ENCODE results near the gene MED14.

The MED14 gene

GRCh38 chrX:40607381-40607780, 128.0 kb downstream of the MED14 start:
- Histone ChIP-seq H3K18ac (ENCODE audit: low read length) (no peak overlapping the region), H3K4me2 (ENCODE audit: low read length) (no peak overlapping the region), H2BK120ac (ENCODE audit: low read depth, low read length) (no peak overlapping the region), H3K9ac (ENCODE audit: low read length) (no peak overlapping the region), H3K79me2 (ENCODE audit: control insufficient read depth, insufficient read depth, low read length) (no peaks in the 10 kb centered on the region), H2BK5ac (ENCODE audit: low read length) (no peak overlapping the region), H3K79me1 (ENCODE audit: low read length) (no peaks in the 10 kb centered on the region), H3K4ac (ENCODE audit: low read depth, low read length) (no peak overlapping the region), H3K4me1 (ENCODE audit: control insufficient read depth, low read depth, low read length) (no peaks in the 10 kb centered on the region), H3K23ac (ENCODE audit: low read length) (no peak overlapping the region), H3K27me3 (ENCODE audit: insufficient read depth, low read length, poor library complexity) (no peaks in the 10 kb centered on the region), H3K56ac (ENCODE audit: low read length) (no peak overlapping the region), H2AK5ac (ENCODE audit: low read length) (no peak overlapping the region), H2BK15ac (replicated peaks; ENCODE audit: low read depth) (no peak overlapping the region), H3K4me3 (ENCODE audit: low read length) (no peak overlapping the region), H4K5ac (ENCODE audit: low read length) (no peak overlapping the region), H3K36me3 (ENCODE audit: control insufficient read depth, insufficient read depth, low read length) (no peaks in the 10 kb centered on the region), H3K27ac (ENCODE audit: low read depth, low read length) (no peak overlapping the region), H4K8ac (ENCODE audit: low read depth, low read length) (no peak overlapping the region)
- no CpG with 5 or more reads among the region's 3 CpGs for WGBS (ENCODE audit: extremely low coverage, insufficient coverage, low lambda C conversion rate)
- no peak for DNase-seq

GRCh38 chrX:40603446-40603845, 131.9 kb downstream of the MED14 start:
- Histone ChIP-seq H2BK15ac (replicated peaks; ENCODE audit: low read depth) (no peak overlapping the region), H3K4me3 (ENCODE audit: low read length) (no peak overlapping the region), H3K27me3 (ENCODE audit: insufficient read depth, low read length, poor library complexity) (no peaks in the 10 kb centered on the region), H2BK5ac (ENCODE audit: low read length) (no peak overlapping the region), H3K56ac (ENCODE audit: low read length) (no peak overlapping the region), H2BK120ac (ENCODE audit: low read depth, low read length) (no peak overlapping the region), H2AK5ac (ENCODE audit: low read length) (no peak overlapping the region), H3K36me3 (ENCODE audit: control insufficient read depth, insufficient read depth, low read length) (no peaks in the 10 kb centered on the region), H3K9ac (ENCODE audit: low read length) (no peak overlapping the region), H4K5ac (ENCODE audit: low read length) (no peak overlapping the region), H4K8ac (ENCODE audit: low read depth, low read length) (no peak overlapping the region), H3K4me2 (ENCODE audit: low read length) (no peak overlapping the region), H3K4me1 (ENCODE audit: control insufficient read depth, low read depth, low read length) (no peaks in the 10 kb centered on the region), H3K18ac (ENCODE audit: low read length) (no peak overlapping the region), H3K23ac (ENCODE audit: low read length) (no peak overlapping the region), H3K79me1 (ENCODE audit: low read length) (no peaks in the 10 kb centered on the region), H3K79me2 (ENCODE audit: control insufficient read depth, insufficient read depth, low read length) (no peaks in the 10 kb centered on the region), H3K27ac (ENCODE audit: low read depth, low read length) (no peak overlapping the region), H3K4ac (ENCODE audit: low read depth, low read length) (no peak overlapping the region)
- no CpG with 5 or more reads among the region's 6 CpGs for WGBS (ENCODE audit: extremely low coverage, insufficient coverage, low lambda C conversion rate)
- DNase-seq = no peak

Data from mesendoderm (in vitro differentiated cells).